Activated T-helper 17 cell treated with anti-CD3 and anti-CD28 coated beads, Interleukin-2, amount 50 U/mL, for 72 hours (primary cell): ENCODE results near the gene RPRD1A. TPM values are rescaled to one million over a fixed set of nuclear protein-coding genes. Genes with fewer than 3 reads are reported as not detected.
A peak's percentile ranks its signal among the peaks of the same experiment; 100 is the strongest.
"Not testable (repeated sequence)": the region's sequence is repeated elsewhere in the genome, so short reads cannot be mapped to it uniquely, and the experiment has no call there.

Experiments used
- ATAC-seq: fragments of 150-1000 bp; cut with Tn5 transposase; replicated peaks from 2 replicates; pipeline ENCODE4 v1.10.0; 2021; ENCODE audit warnings: mild to moderate bottlenecking, moderate library complexity
- H3K27ac Mint-ChIP-seq: one replicate; pipeline ENCODE4 v1.8.0; 2022; ENCODE audit warnings: mixed read lengths
- H3K27me3 Mint-ChIP-seq: one replicate; pipeline ENCODE4 v1.8.0; 2022; ENCODE audit warnings: mixed read lengths
- H3K36me3 Mint-ChIP-seq: one replicate; pipeline ENCODE4 v1.8.0; 2022; ENCODE audit warnings: low read depth, mild to moderate bottlenecking, mixed read lengths
- H3K4me1 Mint-ChIP-seq: one replicate; pipeline ENCODE4 v1.8.0; 2022; ENCODE audit warnings: mixed read lengths
- H3K4me3 Mint-ChIP-seq: one replicate; pipeline ENCODE4 v1.8.0; 2022; ENCODE audit warnings: mild to moderate bottlenecking, mixed read lengths
- H3K9me3 Mint-ChIP-seq: one replicate; pipeline ENCODE4 v1.8.0; 2022; ENCODE audit warnings: mixed read lengths
- total RNA-seq, 2 donors: library from RNA; stranded (reverse); gene quantifications; one replicate each; pipeline ENCODE4 v1.2.3, GENCODE V29; 2022

Gene RPRD1A
- total RNA-seq, 2 donors from 2014 or later, result 16.3 to 28.9 TPM

- Mint-ChIP-seq H3K4me3 (no peak overlapping the region), H3K27me3 (no peaks in the 10 kb centered on the region), H3K27ac (no peak overlapping the region), H3K9me3 (no peaks in the 10 kb centered on the region), H3K4me1 (peaks cover under 1% of the 10 kb centered on the region), H3K36me3 (peaks cover 55% of the 10 kb centered on the region)
- ATAC-seq, result no peak
Measured at GRCh38 chr18:35983147-35983546, 84.2 kb downstream of the RPRD1A start.

GRCh38 chr18:35982409-35983114 lies 84.8 kb downstream of the RPRD1A start:
- H3K9me3 Mint-ChIP-seq, result no peaks in the 10 kb centered on the region
- ATAC-seq, result no peak
- H3K36me3 Mint-ChIP-seq, result peaks cover 58% of the 10 kb centered on the region
- H3K4me1 Mint-ChIP-seq, result peaks cover 6% of the 10 kb centered on the region
- H3K27me3 Mint-ChIP-seq, result no peaks in the 10 kb centered on the region
- no peak overlapping the region for H3K4me3 Mint-ChIP-seq
- H3K27ac Mint-ChIP-seq, result no peak overlapping the region

- H3K27ac Mint-ChIP-seq, result no peak overlapping the region
- H3K4me1 Mint-ChIP-seq, result peaks cover 11% of the 10 kb centered on the region
- no peak for ATAC-seq
- H3K4me3 Mint-ChIP-seq, result no peak overlapping the region
- no peaks in the 10 kb centered on the region for H3K9me3 Mint-ChIP-seq
- H3K27me3 Mint-ChIP-seq, result no peaks in the 10 kb centered on the region
- H3K36me3 Mint-ChIP-seq, result peaks cover 87% of the 10 kb centered on the region
Measured at GRCh38 chr18:35979112-35979511, 88.2 kb downstream of the RPRD1A start.

- Mint-ChIP-seq H3K4me1 (peaks cover 33% of the 10 kb centered on the region), H3K4me3 (peak overlapping the region; percentile 98), H3K36me3 (peaks cover 66% of the 10 kb centered on the region), H3K27ac (peak overlapping the region; percentile 92), H3K9me3 (no peaks in the 10 kb centered on the region), H3K27me3 (no peaks in the 10 kb centered on the region)
- no peak for ATAC-seq
Measured at GRCh38 chr18:35974181-35974580, 93.2 kb downstream of the RPRD1A start.

- no peak for ATAC-seq
Measured at GRCh38 chr18:35973650-35974049, 93.7 kb downstream of the RPRD1A start.

GRCh38 chr18:35972197-35973000 lies 95.0 kb downstream of the RPRD1A start, which contains the start of gene RMP24:
TSS of gene RMP24 (plus strand) at chr18:35972679.
- H3K36me3 Mint-ChIP-seq, result peaks cover 49% of the 10 kb centered on the region
- H3K4me3 Mint-ChIP-seq, result peak within 1 kb of the TSS; percentile 98
- no peaks in the 10 kb centered on the region for H3K9me3 Mint-ChIP-seq
- H3K27me3 Mint-ChIP-seq, result no peaks in the 10 kb centered on the region
- peaks cover 31% of the 10 kb centered on the region for H3K4me1 Mint-ChIP-seq
- peak; percentile 93 for ATAC-seq
- peak within 1 kb of the TSS; percentile 92 for H3K27ac Mint-ChIP-seq

More at GRCh38 chr18:35973650-35974049, 93.7 kb downstream of the RPRD1A start:
- H3K36me3 Mint-ChIP-seq, result peaks cover 61% of the 10 kb centered on the region
- H3K27me3 Mint-ChIP-seq, result no peaks in the 10 kb centered on the region
- H3K9me3 Mint-ChIP-seq, result no peaks in the 10 kb centered on the region
- H3K4me3 Mint-ChIP-seq, result peak overlapping the region; percentile 98
- peak overlapping the region; percentile 92 for H3K27ac Mint-ChIP-seq
- peaks cover 33% of the 10 kb centered on the region for H3K4me1 Mint-ChIP-seq

GRCh38 chr18:35971661-35972196 lies 95.6 kb downstream of the RPRD1A start:
- peaks cover 30% of the 10 kb centered on the region for H3K4me1 Mint-ChIP-seq
- H3K9me3 Mint-ChIP-seq, result no peaks in the 10 kb centered on the region
- H3K4me3 Mint-ChIP-seq, result peak overlapping the region; percentile 98
- peaks cover 42% of the 10 kb centered on the region for H3K36me3 Mint-ChIP-seq
- no peaks in the 10 kb centered on the region for H3K27me3 Mint-ChIP-seq
- peak overlapping the region; percentile 92 for H3K27ac Mint-ChIP-seq
- peak; percentile 8 for ATAC-seq

GRCh38 chr18:35969676-35970075 lies 97.7 kb downstream of the RPRD1A start:
- Mint-ChIP-seq H3K27ac (peak overlapping the region; percentile 92), H3K4me3 (peak overlapping the region; percentile 98), H3K27me3 (no peaks in the 10 kb centered on the region), H3K4me1 (peaks cover 32% of the 10 kb centered on the region), H3K9me3 (no peaks in the 10 kb centered on the region), H3K36me3 (peaks cover 21% of the 10 kb centered on the region)
- ATAC-seq, result no peak

- Mint-ChIP-seq H3K4me3 (peak overlapping the region; percentile 98), H3K9me3 (no peaks in the 10 kb centered on the region)
Measured at GRCh38 chr18:35968278-35968880, 99.0 kb downstream of the RPRD1A start.

GRCh38 chr18:35967866-35968265 lies 99.5 kb downstream of the RPRD1A start:
- not testable (repeated sequence) for H3K27me3 Mint-ChIP-seq, H3K36me3 Mint-ChIP-seq, H3K9me3 Mint-ChIP-seq, ATAC-seq
- Mint-ChIP-seq H3K4me3 (peak overlapping the region; percentile 98), H3K4me1 (peaks cover 22% of the 10 kb centered on the region), H3K27ac (peak overlapping the region; percentile 52)

More at GRCh38 chr18:35968278-35968880, 99.0 kb downstream of the RPRD1A start:
- peaks cover 27% of the 10 kb centered on the region for H3K4me1 Mint-ChIP-seq
- no peaks in the 10 kb centered on the region for H3K27me3 Mint-ChIP-seq
- peak overlapping the region; percentile 52 for H3K27ac Mint-ChIP-seq
- H3K36me3 Mint-ChIP-seq, result peaks cover 9% of the 10 kb centered on the region
- ATAC-seq, result no peak

GRCh38 chr18:35964319-35964718 lies 103.0 kb downstream of the RPRD1A start:
- ATAC-seq, result peak; percentile 76
- H3K27me3 Mint-ChIP-seq, result peaks cover 2% of the 10 kb centered on the region
- no peaks in the 10 kb centered on the region for H3K36me3 Mint-ChIP-seq
- peaks cover 9% of the 10 kb centered on the region for H3K4me1 Mint-ChIP-seq
- no peaks in the 10 kb centered on the region for H3K9me3 Mint-ChIP-seq
- no peak overlapping the region for H3K4me3 Mint-ChIP-seq
- peak overlapping the region; percentile 76 for H3K27ac Mint-ChIP-seq

- no peak overlapping the region for H3K27ac Mint-ChIP-seq
- no peak overlapping the region for H3K4me3 Mint-ChIP-seq
- H3K36me3 Mint-ChIP-seq, result no peaks in the 10 kb centered on the region
- no peak for ATAC-seq
- no peaks in the 10 kb centered on the region for H3K9me3 Mint-ChIP-seq
- peaks cover 4% of the 10 kb centered on the region for H3K4me1 Mint-ChIP-seq
- peaks cover 12% of the 10 kb centered on the region for H3K27me3 Mint-ChIP-seq
Measured at GRCh38 chr18:35962320-35962719, 105.0 kb downstream of the RPRD1A start.

GRCh38 chr18:35956226-35956625 lies 111.1 kb downstream of the RPRD1A start:
- Mint-ChIP-seq H3K4me1 (no peaks in the 10 kb centered on the region), H3K4me3 (no peak overlapping the region), H3K36me3 (no peaks in the 10 kb centered on the region), H3K27me3 (peaks cover 30% of the 10 kb centered on the region), H3K27ac (no peak overlapping the region), H3K9me3 (no peaks in the 10 kb centered on the region)
- ATAC-seq, result no peak

- peaks cover 32% of the 10 kb centered on the region for H3K27me3 Mint-ChIP-seq
- H3K4me3 Mint-ChIP-seq, result no peak overlapping the region
- no peak overlapping the region for H3K27ac Mint-ChIP-seq
- H3K36me3 Mint-ChIP-seq, result no peaks in the 10 kb centered on the region
- no peak for ATAC-seq
- H3K4me1 Mint-ChIP-seq, result no peaks in the 10 kb centered on the region
- no peaks in the 10 kb centered on the region for H3K9me3 Mint-ChIP-seq
Measured at GRCh38 chr18:35953688-35954087, 113.7 kb downstream of the RPRD1A start.
